Kidney epithelial cell (primary cell): Measurements from ENCODE around the gene USB1. TPM values are rescaled to one million over a fixed set of nuclear protein-coding genes. Genes with fewer than 3 reads are reported as not detected.

Source experiments
- DNase-seq: peaks from one replicate; pipeline ENCODE4 v3.0.0-alpha.2; 2010; ENCODE audit warnings: low read depth
- H3K27me3 ChIP-seq: 2 replicates; pipeline ENCODE4 v1.6.0; 2011; ENCODE audit warnings: low read length; ENCODE audit not compliant: control insufficient read depth, insufficient read depth
- H3K36me3 ChIP-seq: 2 replicates; pipeline ENCODE4 v1.5.1; 2011; ENCODE audit warnings: low read length; ENCODE audit not compliant: control insufficient read depth, insufficient read depth
- H3K4me3 ChIP-seq: 2 replicates; pipeline ENCODE4 v1.5.1; 2011; ENCODE audit warnings: low read depth, mild to moderate bottlenecking, control low read depth, low read length
- total RNA-seq: library from RNA; depleted of rRNA; stranded (reverse); fragments of >200 nt; gene quantifications from 2 replicates; pipeline ENCODE4 v1.2.3, GENCODE V29; 2015
- TF ChIP-seq, protein P1 (sequence below): IDR thresholded peaks from 2 replicates; pipeline ENCODE4 v1.5.1; 2011; ENCODE audit warnings: mild to moderate bottlenecking, moderate library complexity, low read length, control low read depth, inconsistent platforms; ENCODE audit not compliant: insufficient read depth, poor library complexity, severe bottlenecking

USB1 gene
- total RNA-seq, 1 donor from 2014 or later = 50.2 TPM

DNA sequence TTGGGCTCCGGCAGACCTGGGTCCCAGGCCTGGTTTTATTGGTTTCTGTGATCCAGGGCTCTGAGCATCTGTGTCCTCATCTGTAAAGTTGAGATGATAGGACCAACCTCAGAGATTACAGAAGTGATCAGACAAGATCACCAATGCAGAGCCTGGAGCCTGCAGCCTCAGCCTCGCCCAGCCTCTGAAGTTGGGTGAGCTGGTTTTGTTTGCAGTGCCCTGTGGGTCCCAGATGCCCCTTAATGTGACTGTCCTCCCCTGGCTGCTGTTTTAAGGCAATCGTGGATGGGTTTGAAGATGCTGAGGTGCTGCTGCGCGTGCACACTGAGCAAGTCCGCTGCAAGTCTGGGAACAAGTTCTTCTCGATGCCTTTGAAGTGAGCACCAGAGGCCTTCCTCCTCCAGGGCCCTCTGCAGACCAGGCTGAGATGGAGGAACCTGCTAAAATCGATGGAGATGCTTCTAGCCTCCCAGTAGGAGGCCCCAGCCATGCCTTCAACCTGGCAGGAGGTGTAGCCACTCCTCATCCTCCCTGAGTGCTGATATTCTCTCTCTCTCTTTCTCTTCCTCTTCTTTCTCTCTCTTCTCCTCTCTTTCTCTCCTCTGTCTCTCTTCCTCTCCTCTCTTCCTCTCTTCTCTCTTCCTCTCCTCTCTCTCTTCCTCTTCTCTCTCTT lies 18.8 kb downstream of the USB1 start:
- TF ChIP-seq, protein P1, sequence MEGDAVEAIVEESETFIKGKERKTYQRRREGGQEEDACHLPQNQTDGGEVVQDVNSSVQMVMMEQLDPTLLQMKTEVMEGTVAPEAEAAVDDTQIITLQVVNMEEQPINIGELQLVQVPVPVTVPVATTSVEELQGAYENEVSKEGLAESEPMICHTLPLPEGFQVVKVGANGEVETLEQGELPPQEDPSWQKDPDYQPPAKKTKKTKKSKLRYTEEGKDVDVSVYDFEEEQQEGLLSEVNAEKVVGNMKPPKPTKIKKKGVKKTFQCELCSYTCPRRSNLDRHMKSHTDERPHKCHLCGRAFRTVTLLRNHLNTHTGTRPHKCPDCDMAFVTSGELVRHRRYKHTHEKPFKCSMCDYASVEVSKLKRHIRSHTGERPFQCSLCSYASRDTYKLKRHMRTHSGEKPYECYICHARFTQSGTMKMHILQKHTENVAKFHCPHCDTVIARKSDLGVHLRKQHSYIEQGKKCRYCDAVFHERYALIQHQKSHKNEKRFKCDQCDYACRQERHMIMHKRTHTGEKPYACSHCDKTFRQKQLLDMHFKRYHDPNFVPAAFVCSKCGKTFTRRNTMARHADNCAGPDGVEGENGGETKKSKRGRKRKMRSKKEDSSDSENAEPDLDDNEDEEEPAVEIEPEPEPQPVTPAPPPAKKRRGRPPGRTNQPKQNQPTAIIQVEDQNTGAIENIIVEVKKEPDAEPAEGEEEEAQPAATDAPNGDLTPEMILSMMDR = no peak

DNA sequence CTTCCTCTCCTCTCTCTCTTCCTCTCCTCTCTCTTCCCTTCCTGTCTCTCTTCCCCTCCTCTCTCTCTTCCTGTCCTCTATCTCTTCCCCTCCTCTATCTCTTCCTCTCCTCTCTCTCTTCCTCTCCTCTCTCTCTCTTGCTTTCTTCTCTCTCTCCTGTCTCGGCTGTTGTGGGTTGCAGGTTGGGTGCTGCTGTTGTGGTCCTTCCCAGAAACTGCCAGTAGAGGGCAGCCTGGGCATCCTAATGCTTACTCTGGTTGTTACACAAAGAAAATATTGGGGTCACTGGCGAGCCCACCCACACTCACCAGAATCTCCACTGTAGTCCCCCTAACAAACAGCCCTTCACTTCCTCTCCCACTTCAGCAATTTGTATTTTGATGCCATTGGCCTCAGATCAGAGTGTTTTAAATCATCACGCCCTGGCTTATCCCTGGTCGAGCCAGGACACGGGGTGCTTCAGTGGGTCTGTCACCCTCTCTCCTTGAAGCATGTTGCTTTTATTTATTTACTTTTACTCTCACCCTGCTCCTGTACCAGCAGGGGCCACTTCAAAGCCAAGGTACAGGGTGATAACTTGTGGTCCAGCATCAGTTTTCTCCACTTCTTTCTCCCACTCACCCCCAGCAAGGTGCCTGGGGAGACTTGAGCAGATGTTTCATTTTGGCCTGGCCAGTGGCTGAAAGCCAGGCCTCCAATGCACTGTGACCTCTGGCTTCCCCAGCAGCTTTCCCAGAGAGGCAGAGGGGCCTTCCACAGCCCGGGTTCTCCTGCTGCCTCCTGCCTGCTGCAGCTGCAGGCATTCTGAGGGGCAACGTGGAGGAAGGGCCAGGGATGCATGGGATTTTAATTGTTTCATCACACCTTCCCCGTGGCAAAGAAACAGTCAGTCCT lies 19.7 kb downstream of the USB1 start:
- TF ChIP-seq, protein P1 = peak; percentile 81
- DNase-seq = no peak
- H3K27me3 ChIP-seq = no peaks in the 10 kb centered on the region

More for the DNA sequence above, 18.8 kb downstream of the USB1 start:
- DNase-seq = no peak
- Histone ChIP-seq H3K27me3 (no peaks in the 10 kb centered on the region), H3K36me3 (no peaks in the 10 kb centered on the region), H3K4me3 (no peak overlapping the region)

GRCh38 chr16:58021661-58022551 lies 20.7 kb downstream of the USB1 start:
- TF ChIP-seq, protein P1 = no peak
- H3K4me3 ChIP-seq = no peak overlapping the region
- no peaks in the 10 kb centered on the region for H3K27me3 ChIP-seq
- no peaks in the 10 kb centered on the region for H3K36me3 ChIP-seq
- DNase-seq = peak; percentile 61

More for the DNA sequence above, 19.7 kb downstream of the USB1 start:
- Histone ChIP-seq H3K36me3 (no peaks in the 10 kb centered on the region), H3K4me3 (no peak overlapping the region)

GRCh38 chr16:58022601-58023371 lies 21.6 kb downstream of the USB1 start:
- H3K27me3 ChIP-seq = no peaks in the 10 kb centered on the region
- no peak overlapping the region for H3K4me3 ChIP-seq
- no peak for DNase-seq
- no peaks in the 10 kb centered on the region for H3K36me3 ChIP-seq
- TF ChIP-seq, protein P1 = no peak

DNA sequence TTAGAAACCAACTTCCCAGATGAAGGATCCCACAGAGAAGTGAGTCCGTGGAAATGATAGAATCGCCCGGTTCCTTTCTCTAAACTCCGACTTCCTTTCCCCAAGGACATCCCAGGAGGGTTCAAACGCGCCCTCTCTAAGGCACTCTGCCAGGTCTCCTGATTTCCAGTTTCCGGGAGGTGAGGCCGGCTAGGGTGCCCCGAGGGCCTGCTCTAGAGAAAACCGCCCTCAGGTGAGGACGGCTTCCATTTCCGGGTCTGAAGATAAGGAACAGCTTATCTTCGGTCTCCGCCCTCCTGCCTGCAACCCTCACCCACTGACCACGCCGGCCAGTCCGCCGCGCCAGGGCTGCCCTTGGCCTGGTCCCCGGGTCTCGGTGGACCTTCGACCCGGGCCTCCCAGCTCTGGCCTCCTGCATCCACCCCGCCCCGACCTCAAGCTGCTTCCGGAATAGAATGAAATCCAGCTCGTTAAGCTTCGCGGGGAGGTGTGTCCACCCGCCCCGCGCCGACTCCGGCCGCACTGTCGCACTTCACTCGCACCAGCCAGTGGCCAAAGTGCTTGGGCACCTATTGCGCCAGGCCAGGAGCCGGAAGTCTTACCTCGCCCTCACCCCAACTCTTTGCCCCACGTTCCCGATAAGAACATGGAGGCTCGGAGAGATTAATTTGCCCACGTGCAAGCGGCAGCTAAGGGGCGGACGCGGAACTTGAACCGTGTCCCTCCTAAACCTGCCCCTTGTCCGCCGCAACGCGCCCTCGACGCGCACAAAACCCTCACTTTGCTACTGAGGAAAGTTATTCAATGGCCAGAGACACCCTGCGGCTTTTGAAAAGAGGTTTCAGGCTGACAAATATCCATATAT lies 23.5 kb downstream of the USB1 start:
- no peak for DNase-seq

More for the DNA sequence above, 23.5 kb downstream of the USB1 start:
- H3K36me3 ChIP-seq = no peaks in the 10 kb centered on the region
- H3K27me3 ChIP-seq = no peaks in the 10 kb centered on the region
- TF ChIP-seq, protein P1 = no peak
- peak overlapping the region; percentile 60 for H3K4me3 ChIP-seq
